HG02610 (cell line): ENCODE measurements around the gene NABP2.
"Not testable (repeated sequence)": the region's sequence is repeated elsewhere in the genome, so short reads cannot be mapped to it uniquely, and the experiment has no call there.

ENCODE experiments used
- ATAC-seq: cut with Tn5 transposase; IDR thresholded peaks from one replicate; pipeline ENCODE4 v1.9.1; 2021; ENCODE audit warnings: mild to moderate bottlenecking, moderate library complexity; ENCODE audit not compliant: unreplicated experiment

Gene NABP2

GRCh38 chr12:56272468-56272867, 48.3 kb downstream of the NABP2 start:
- not testable (repeated sequence) for ATAC-seq

GRCh38 chr12:56274299-56274698, 50.2 kb downstream of the NABP2 start:
- no peak for ATAC-seq

GRCh38 chr12:56278905-56279304, 54.8 kb downstream of the NABP2 start:
- ATAC-seq: no peak
